H9 (cell line): ENCODE results near the gene S100A7A. TPM values are rescaled to one million over a fixed set of nuclear protein-coding genes. Genes with fewer than 3 reads are reported as not detected.

Experiments used
- DNase-seq: peaks from one replicate; pipeline ENCODE4 v3.0.0-alpha.2; 2017
- H2AFZ ChIP-seq: one replicate; pipeline ENCODE4 v1.6.1; 2013; ENCODE audit warnings: mild to moderate bottlenecking, low read length, control low read depth, moderate library complexity
- H2AK5ac ChIP-seq: 2 replicates; pipeline ENCODE4 v1.6.1; 2013; ENCODE audit warnings: low read length, control low read depth, mixed read lengths; ENCODE audit not compliant: insufficient read length
- H2BK120ac ChIP-seq: one replicate; pipeline ENCODE4 v1.6.1; 2013; ENCODE audit warnings: low read depth, mild to moderate bottlenecking, low read length, control low read depth, inconsistent platforms; ENCODE audit not compliant: poor library complexity, severe bottlenecking
- H2BK12ac ChIP-seq: 2 replicates; pipeline ENCODE4 v1.6.1; 2013; ENCODE audit warnings: low read length, control low read depth, mixed read lengths, low read depth; ENCODE audit not compliant: insufficient read length
- H2BK15ac ChIP-seq: 2 replicates; pipeline ENCODE4 v1.6.1; 2013; ENCODE audit warnings: low read depth, low read length, control low read depth
- H2BK20ac ChIP-seq: one replicate; pipeline ENCODE4 v1.6.1; 2013; ENCODE audit warnings: low read depth, mild to moderate bottlenecking, low read length, control low read depth, inconsistent platforms; ENCODE audit not compliant: poor library complexity, severe bottlenecking
- H2BK5ac ChIP-seq: 2 replicates; pipeline ENCODE4 v1.6.1; 2013; ENCODE audit warnings: low read length, control low read depth, mixed read lengths; ENCODE audit not compliant: insufficient read length
- H3K14ac ChIP-seq: 2 replicates; pipeline ENCODE4 v1.6.1; 2013; ENCODE audit warnings: low read length, control low read depth; ENCODE audit not compliant: insufficient read depth
- H3K18ac ChIP-seq: 2 replicates; pipeline ENCODE4 v1.6.1; 2013; ENCODE audit warnings: low read depth, mild to moderate bottlenecking, mixed read lengths, low read length, control low read depth; ENCODE audit not compliant: insufficient read length
- H3K23ac ChIP-seq: 2 replicates; pipeline ENCODE4 v1.6.1; 2013; ENCODE audit warnings: low read length, control low read depth, mixed read lengths, low read depth; ENCODE audit not compliant: insufficient read length
- H3K23me2 ChIP-seq: 2 replicates; pipeline ENCODE4 v1.6.1; 2013; ENCODE audit warnings: low read depth, mild to moderate bottlenecking, mixed read lengths, low read length, control low read depth; ENCODE audit not compliant: insufficient read length, poor library complexity, severe bottlenecking
- H3K27ac ChIP-seq: 2 replicates; pipeline ENCODE4 v1.5.1; 2013; ENCODE audit warnings: low read length, control low read depth, mixed read lengths, low read depth; ENCODE audit not compliant: insufficient read length
- H3K27me3 ChIP-seq: 2 replicates; pipeline ENCODE4 v1.6.1; 2013; ENCODE audit warnings: low read length, control low read depth, inconsistent platforms; ENCODE audit not compliant: insufficient read depth
- H3K4ac ChIP-seq: 2 replicates; pipeline ENCODE4 v1.6.1; 2013; ENCODE audit warnings: low read depth, mild to moderate bottlenecking, control low read depth, inconsistent platforms, low read length, moderate library complexity
- H3K4me1 ChIP-seq: 2 replicates; pipeline ENCODE4 v1.6.1; 2013; ENCODE audit warnings: low read length, control low read depth, inconsistent platforms; ENCODE audit not compliant: insufficient read depth
- H3K4me2 ChIP-seq: 2 replicates; pipeline ENCODE4 v1.6.1; 2013; ENCODE audit warnings: low read length, control low read depth, mixed read lengths; ENCODE audit not compliant: insufficient read length, insufficient read depth
- H3K56ac ChIP-seq: 2 replicates; pipeline ENCODE4 v1.6.1; 2013; ENCODE audit warnings: low read depth, mild to moderate bottlenecking, mixed read lengths, low read length, control low read depth; ENCODE audit not compliant: insufficient read length
- H3K79me1 ChIP-seq: 2 replicates; pipeline ENCODE4 v1.6.1; 2013; ENCODE audit warnings: low read depth, mild to moderate bottlenecking, moderate library complexity, low read length, control low read depth, inconsistent platforms; ENCODE audit not compliant: insufficient read depth, poor library complexity, severe bottlenecking
- H3K79me2 ChIP-seq: 2 replicates; pipeline ENCODE4 v1.6.1; 2013; ENCODE audit warnings: low read length, control low read depth, inconsistent platforms; ENCODE audit not compliant: insufficient read depth
- H3K9ac ChIP-seq: 2 replicates; pipeline ENCODE4 v1.6.1; 2013; ENCODE audit warnings: low read length, control low read depth, mixed read lengths; ENCODE audit not compliant: insufficient read length; ENCODE audit errors: extremely low read depth
- H3K9me3 ChIP-seq: one replicate; pipeline ENCODE4 v1.6.1; 2013; ENCODE audit warnings: low read depth, low read length, inconsistent platforms; ENCODE audit not compliant: control insufficient read depth
- H3T11ph ChIP-seq: one replicate; pipeline ENCODE4 v1.6.1; 2013; ENCODE audit warnings: mild to moderate bottlenecking, low read length, control low read depth, inconsistent platforms
- H4K20me1 ChIP-seq: one replicate; pipeline ENCODE4 v1.6.1; 2013; ENCODE audit not compliant: control insufficient read depth, insufficient read length, insufficient read depth
- H4K5ac ChIP-seq: 2 replicates; pipeline ENCODE4 v1.6.1; 2013; ENCODE audit warnings: low read depth, mild to moderate bottlenecking, mixed read lengths, low read length, control low read depth; ENCODE audit not compliant: insufficient read length
- H4K8ac ChIP-seq: replicated peaks from 2 replicates; pipeline ENCODE4 v1.6.1; 2013; ENCODE audit warnings: low read length, control low read depth, mixed read lengths, low read depth; ENCODE audit not compliant: insufficient read length
- H4K91ac ChIP-seq: 2 replicates; pipeline ENCODE4 v1.6.1; 2013; ENCODE audit warnings: low read depth, mild to moderate bottlenecking, moderate library complexity, mixed read lengths, low read length, control low read depth; ENCODE audit not compliant: insufficient read length
- H3K27ac Mint-ChIP-seq, 3 experiments: 2 replicates in 2 of 3; 3 replicates in 1 of 3; pipeline ENCODE4 v1.8.0; 2020 to 2021; ENCODE audit warnings: mixed read lengths in 3 of 3, mild to moderate bottlenecking in 1 of 3, moderate library complexity in 1 of 3
- H3K27me3 Mint-ChIP-seq: 2 replicates; pipeline ENCODE4 v1.8.0; 2021; ENCODE audit warnings: low read depth, mild to moderate bottlenecking, moderate library complexity, mixed read lengths
- H3K36me3 Mint-ChIP-seq, 3 experiments: 2 replicates in 2 of 3; 3 replicates in 1 of 3; pipeline ENCODE4 v1.8.0; 2020 to 2021; ENCODE audit warnings: low read depth in 3 of 3, mixed read lengths in 3 of 3; ENCODE audit not compliant: insufficient read depth in 1 of 3
- H3K4me1 Mint-ChIP-seq, 2 experiments: 2 replicates each; pipeline ENCODE4 v1.8.0; 2020; ENCODE audit warnings: mixed read lengths in 2 of 2
- H3K4me3 Mint-ChIP-seq, 2 experiments: 2 replicates in 1 of 2; 3 replicates in 1 of 2; pipeline ENCODE4 v1.8.0; 2020 to 2021; ENCODE audit warnings: mild to moderate bottlenecking in 2 of 2, mixed read lengths in 2 of 2, moderate library complexity in 1 of 2
- H3K9me3 Mint-ChIP-seq, 2 experiments: 2 replicates in 1 of 2; 3 replicates in 1 of 2; pipeline ENCODE4 v1.8.0; 2020; ENCODE audit warnings: mild to moderate bottlenecking in 2 of 2, mixed read lengths in 2 of 2, moderate library complexity in 1 of 2
- CTCF ChIP-seq: fragments of 200-600 bp; sonication (generic); conservative IDR thresholded peaks from 3 replicates; pipeline ENCODE4 v1.8.0; 2021; ENCODE audit warnings: antibody characterized with exemption, mild to moderate bottlenecking
- WGBS: extraction: QIAGEN DNeasy Blood & Tissue Kit; methylation state at CpG from one replicate; pipeline ENCODE4 v1.1.7; 2013; ENCODE audit warnings: missing lambda C conversion rate, low lambda C conversion rate, mixed read lengths; ENCODE audit not compliant: insufficient read length; ENCODE audit errors: extremely low coverage; 5-methylcytosine and 5-hydroxymethylcytosine counted together
- total RNA-seq: library from RNA; stranded (reverse); gene quantifications from 2 replicates; pipeline ENCODE4 v1.2.1, GENCODE V29; 2021

S100A7A gene
- total RNA-seq, 1 experiment from 2014 or later = not detected

- H4K8ac ChIP-seq = no peak overlapping the region
- no peak overlapping the region for H2AFZ ChIP-seq
- no peak overlapping the region for H2BK20ac ChIP-seq
- Mint-ChIP-seq H3K9me3 (peaks cover 0 to 3% of the 10 kb centered on the region in 2 experiments; a peak in 1 of 5 replicates), H3K4me3 (no peak overlapping the region), H3K27me3 (peaks cover 5% of the 10 kb centered on the region), H3K4me1 (no peaks in the 10 kb centered on the region), H3K27ac (no peak overlapping the region), H3K36me3 (no peaks in the 10 kb centered on the region)
- H3K79me2 ChIP-seq = no peaks in the 10 kb centered on the region
- no peak overlapping the region for H3K56ac ChIP-seq
- no peak overlapping the region for H2AK5ac ChIP-seq
- no peak overlapping the region for H3K4me2 ChIP-seq
- no peak overlapping the region for H2BK12ac ChIP-seq
- H3T11ph ChIP-seq = no peak overlapping the region
- no peaks in the 10 kb centered on the region for H3K79me1 ChIP-seq
- no peak overlapping the region for H4K91ac ChIP-seq
- DNase-seq = no peak
- H3K4me1 ChIP-seq = no peaks in the 10 kb centered on the region
- H3K23ac ChIP-seq = no peak overlapping the region
- no peak overlapping the region for H2BK120ac ChIP-seq
- WGBS = no CpG with 5 or more reads among the region's 3 CpGs
- H4K20me1 ChIP-seq = no peaks in the 10 kb centered on the region
- no peak overlapping the region for H2BK15ac ChIP-seq
- H3K9me3 ChIP-seq = no peaks in the 10 kb centered on the region
- TF ChIP-seq CTCF = no peak
- no peak overlapping the region for H3K18ac ChIP-seq
- no peak overlapping the region for H3K4ac ChIP-seq
- H2BK5ac ChIP-seq = no peak overlapping the region
- no peak overlapping the region for H3K27ac ChIP-seq
- no peaks in the 10 kb centered on the region; the same call in 1 of the 2 replicates for H3K27me3 ChIP-seq
- H3K14ac ChIP-seq = no peak overlapping the region
- H3K23me2 ChIP-seq = no peaks in the 10 kb centered on the region
- no peak overlapping the region for H3K9ac ChIP-seq
- no peak overlapping the region for H4K5ac ChIP-seq
Measured at GRCh38 chr1:153431427-153431826, 15.1 kb downstream of the S100A7A start.
